ENCODE measurements around the gene SERPINB4. TPM values are rescaled to one million over a fixed set of nuclear protein-coding genes. Genes with fewer than 3 reads are reported as not detected.
"Not testable (repeated sequence)": the region's sequence is repeated elsewhere in the genome, so short reads cannot be mapped to it uniquely, and the experiment has no call there.

Gene SERPINB4
- polyA plus RNA-seq (2013, experiment 1 of 2), result not detected
- not detected for polyA plus RNA-seq (2013, experiment 2 of 2)

DNA sequence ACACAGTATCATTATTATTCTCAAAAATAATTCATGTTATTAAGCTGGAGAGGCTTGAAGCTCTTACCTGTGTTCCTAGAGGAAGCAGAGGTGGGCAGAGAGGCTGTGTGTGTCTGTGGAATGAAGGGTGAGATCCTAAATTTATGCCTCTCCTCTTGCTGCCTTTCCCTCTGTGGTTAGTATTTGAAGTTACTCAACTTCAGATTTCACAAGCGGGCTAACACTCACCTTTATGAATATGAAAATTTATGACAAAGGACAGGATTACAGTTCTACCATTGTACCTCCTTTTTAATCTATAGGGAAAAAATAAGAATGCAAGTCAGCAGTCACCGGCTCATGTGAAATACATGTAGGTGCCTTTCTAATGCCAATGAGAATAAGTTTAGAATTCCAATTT, at the start of gene SERPINB4:
Gene SERPINB4, minus strand, starts transcription at position 115 of the 400 bp plus-strand sequence. CDS start 679 bp downstream, outside the sequence.
- H3K4me3 ChIP-seq (ENCODE audit: extremely low read depth, insufficient read depth, low read length, poor library complexity, severe bottlenecking); H3K9me3 ChIP-seq (ENCODE audit: control insufficient read depth, low read length); H3K27ac ChIP-seq (ENCODE audit: low read depth, low read length, severe bottlenecking); H3K36me3 ChIP-seq (ENCODE audit: control insufficient read depth, insufficient read depth, low read length); H3K4me1 ChIP-seq (ENCODE audit: control insufficient read depth, insufficient read depth, low read length, poor library complexity, severe bottlenecking): not testable (repeated sequence)
- no CpG with 5 or more reads among the region's 2 CpGs for WGBS, 2 experiments (ENCODE audit: insufficient coverage in 2 of 2)

DNA sequence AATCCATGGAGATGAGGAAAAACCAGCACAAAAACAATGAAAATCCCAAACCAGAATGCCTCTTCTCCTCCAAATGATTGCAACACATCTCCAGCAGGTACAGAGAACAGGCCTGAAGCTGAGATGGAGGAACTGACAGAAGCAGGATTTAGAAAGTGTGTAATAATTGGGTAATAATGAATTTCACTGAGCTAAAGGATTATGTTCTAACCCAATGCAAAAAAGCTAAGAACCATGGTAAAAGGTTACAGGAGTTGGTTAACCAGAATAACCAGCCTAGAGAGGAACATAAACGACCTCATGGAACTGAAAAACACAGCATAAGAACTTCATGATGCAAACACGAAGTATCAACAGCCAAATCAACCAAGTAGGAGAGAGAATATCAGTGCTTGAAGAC, 45.0 kb upstream of the SERPINB4 start:
- no peak overlapping the region for H3K4me3 ChIP-seq (ENCODE audit: extremely low read depth, insufficient read depth, low read length, poor library complexity, severe bottlenecking)
- H3K9me3 ChIP-seq (ENCODE audit: control insufficient read depth, low read length), result peaks cover 4% of the 10 kb centered on the region
- H3K4me1 ChIP-seq (ENCODE audit: control insufficient read depth, insufficient read depth, low read length, poor library complexity, severe bottlenecking), result no peaks in the 10 kb centered on the region
- no peaks in the 10 kb centered on the region for H3K36me3 ChIP-seq (ENCODE audit: control insufficient read depth, insufficient read depth, low read length)
- H3K27ac ChIP-seq (ENCODE audit: low read depth, low read length, severe bottlenecking), result no peak overlapping the region
- 60% methylated on average over 1 of the region's 2 CpGs; no CpG with 5 or more reads in 1 of the 2 experiments for WGBS, 2 experiments (ENCODE audit: insufficient coverage in 2 of 2)

DNA sequence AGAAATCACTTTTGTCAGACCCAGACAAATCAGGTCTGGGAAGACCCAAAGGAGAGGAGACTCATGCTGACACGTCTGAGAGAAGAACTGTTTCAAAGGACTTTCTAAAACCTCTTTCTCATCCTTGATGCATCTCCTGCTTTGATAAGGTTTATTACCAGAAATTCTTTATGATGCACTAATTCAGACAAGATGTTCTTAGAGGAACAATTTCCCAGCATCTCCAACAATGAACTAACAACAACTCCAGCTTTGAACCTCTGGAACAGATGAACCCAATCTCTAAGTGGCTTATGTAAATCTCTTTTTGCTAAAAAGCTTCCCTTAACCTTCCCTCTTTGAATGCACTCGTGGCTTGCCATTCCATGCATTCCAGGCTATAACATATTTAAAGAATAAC, 42.8 kb upstream of the SERPINB4 start:
- Histone ChIP-seq H3K4me3 (ENCODE audit: extremely low read depth, insufficient read depth, low read length, poor library complexity, severe bottlenecking) (no peak overlapping the region), H3K27ac (ENCODE audit: low read depth, low read length, severe bottlenecking) (no peak overlapping the region), H3K4me1 (ENCODE audit: control insufficient read depth, insufficient read depth, low read length, poor library complexity, severe bottlenecking) (peaks cover 11% of the 10 kb centered on the region), H3K9me3 (ENCODE audit: control insufficient read depth, low read length) (peaks cover 4% of the 10 kb centered on the region), H3K36me3 (ENCODE audit: control insufficient read depth, insufficient read depth, low read length) (no peaks in the 10 kb centered on the region)
- WGBS, 2 experiments (ENCODE audit: insufficient coverage in 2 of 2), result no CpG with 5 or more reads among the region's 2 CpGs

DNA sequence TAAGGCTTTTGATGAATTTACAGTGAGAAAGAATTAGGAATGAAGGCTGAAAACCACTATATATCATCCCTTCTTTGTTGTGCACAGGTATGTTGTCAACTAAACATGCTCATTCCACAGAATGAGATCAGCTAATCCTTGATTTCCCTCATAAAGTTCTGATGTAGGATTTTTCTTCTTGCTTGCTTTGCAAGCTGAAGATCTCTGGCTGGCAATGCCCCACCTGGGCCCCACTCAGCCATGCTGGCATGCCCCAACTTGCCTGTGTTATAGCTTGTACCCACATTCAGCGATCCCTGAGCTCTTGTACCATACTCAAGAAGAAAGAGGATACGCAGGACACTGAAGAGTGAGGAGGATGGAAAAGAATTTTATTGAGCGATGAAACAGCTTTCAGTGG, 40.7 kb upstream of the SERPINB4 start:
- WGBS, 2 experiments (ENCODE audit: insufficient coverage in 2 of 2), result 86 to 100% methylated on average over 1 to 2 of the region's 3 CpGs
- Histone ChIP-seq H3K36me3 (ENCODE audit: control insufficient read depth, insufficient read depth, low read length) (no peaks in the 10 kb centered on the region), H3K4me1 (ENCODE audit: control insufficient read depth, insufficient read depth, low read length, poor library complexity, severe bottlenecking) (peaks cover 11% of the 10 kb centered on the region), H3K27ac (ENCODE audit: low read depth, low read length, severe bottlenecking) (no peak overlapping the region), H3K4me3 (ENCODE audit: extremely low read depth, insufficient read depth, low read length, poor library complexity, severe bottlenecking) (no peak overlapping the region), H3K9me3 (ENCODE audit: control insufficient read depth, low read length) (no peaks in the 10 kb centered on the region)

DNA sequence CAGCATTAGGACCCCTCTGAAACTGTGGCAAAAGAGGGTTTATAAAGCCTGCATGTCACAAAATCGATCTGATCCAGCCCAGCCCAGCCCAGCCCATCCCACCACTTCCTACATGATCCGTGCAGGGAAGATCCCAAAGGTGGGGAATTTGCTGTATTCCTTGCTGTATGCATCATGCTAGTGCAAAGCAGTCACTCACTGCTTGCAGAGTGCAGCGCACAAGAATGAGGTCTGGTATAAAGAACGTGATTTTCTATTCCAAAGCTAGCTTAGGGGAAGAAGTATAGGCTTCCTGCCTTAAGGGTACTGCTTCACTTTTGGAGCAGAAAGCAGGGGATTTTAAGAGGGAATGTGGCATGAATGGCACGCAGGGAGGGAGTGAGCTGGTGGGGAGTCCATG, 39.8 kb upstream of the SERPINB4 start:
- H3K36me3 ChIP-seq (ENCODE audit: control insufficient read depth, insufficient read depth, low read length), result no peaks in the 10 kb centered on the region

DNA sequence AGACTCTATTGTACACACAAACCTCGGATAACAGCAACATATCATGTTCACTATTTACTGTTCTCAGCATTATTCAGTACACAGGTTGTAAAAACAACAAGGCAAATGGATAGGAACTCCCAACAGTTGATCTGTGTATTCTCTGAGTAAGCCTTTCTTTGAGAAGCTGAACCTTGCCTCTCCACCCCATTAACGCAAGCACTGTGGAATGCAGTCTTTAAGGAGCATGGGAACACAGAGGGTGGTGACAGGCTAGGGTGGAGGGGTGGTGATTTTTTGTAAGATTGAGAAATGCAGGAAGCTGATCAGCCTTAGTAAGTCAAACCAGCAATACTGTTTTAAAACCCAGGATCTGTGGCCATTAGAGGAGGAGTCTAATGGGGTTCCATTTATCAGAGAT, 39.1 kb upstream of the SERPINB4 start:
- Histone ChIP-seq H3K27ac (ENCODE audit: low read depth, low read length, severe bottlenecking) (peak overlapping the region; percentile 87), H3K9me3 (ENCODE audit: control insufficient read depth, low read length) (no peaks in the 10 kb centered on the region), H3K4me3 (ENCODE audit: extremely low read depth, insufficient read depth, low read length, poor library complexity, severe bottlenecking) (no peak overlapping the region), H3K4me1 (ENCODE audit: control insufficient read depth, insufficient read depth, low read length, poor library complexity, severe bottlenecking) (peaks cover 11% of the 10 kb centered on the region), H3K36me3 (ENCODE audit: control insufficient read depth, insufficient read depth, low read length) (no peaks in the 10 kb centered on the region)
- WGBS, 2 experiments (ENCODE audit: insufficient coverage in 2 of 2), result 38 to 67% methylated on average over 1 to 2 of the region's 2 CpGs

More for the DNA sequence above, 39.8 kb upstream of the SERPINB4 start:
- Histone ChIP-seq H3K9me3 (ENCODE audit: control insufficient read depth, low read length) (no peaks in the 10 kb centered on the region), H3K4me3 (ENCODE audit: extremely low read depth, insufficient read depth, low read length, poor library complexity, severe bottlenecking) (no peak overlapping the region), H3K4me1 (ENCODE audit: control insufficient read depth, insufficient read depth, low read length, poor library complexity, severe bottlenecking) (peaks cover 11% of the 10 kb centered on the region), H3K27ac (ENCODE audit: low read depth, low read length, severe bottlenecking) (no peak overlapping the region)
- 83 to 86% methylated on average over 3 of the region's 5 CpGs for WGBS, 2 experiments (ENCODE audit: insufficient coverage in 2 of 2)

DNA sequence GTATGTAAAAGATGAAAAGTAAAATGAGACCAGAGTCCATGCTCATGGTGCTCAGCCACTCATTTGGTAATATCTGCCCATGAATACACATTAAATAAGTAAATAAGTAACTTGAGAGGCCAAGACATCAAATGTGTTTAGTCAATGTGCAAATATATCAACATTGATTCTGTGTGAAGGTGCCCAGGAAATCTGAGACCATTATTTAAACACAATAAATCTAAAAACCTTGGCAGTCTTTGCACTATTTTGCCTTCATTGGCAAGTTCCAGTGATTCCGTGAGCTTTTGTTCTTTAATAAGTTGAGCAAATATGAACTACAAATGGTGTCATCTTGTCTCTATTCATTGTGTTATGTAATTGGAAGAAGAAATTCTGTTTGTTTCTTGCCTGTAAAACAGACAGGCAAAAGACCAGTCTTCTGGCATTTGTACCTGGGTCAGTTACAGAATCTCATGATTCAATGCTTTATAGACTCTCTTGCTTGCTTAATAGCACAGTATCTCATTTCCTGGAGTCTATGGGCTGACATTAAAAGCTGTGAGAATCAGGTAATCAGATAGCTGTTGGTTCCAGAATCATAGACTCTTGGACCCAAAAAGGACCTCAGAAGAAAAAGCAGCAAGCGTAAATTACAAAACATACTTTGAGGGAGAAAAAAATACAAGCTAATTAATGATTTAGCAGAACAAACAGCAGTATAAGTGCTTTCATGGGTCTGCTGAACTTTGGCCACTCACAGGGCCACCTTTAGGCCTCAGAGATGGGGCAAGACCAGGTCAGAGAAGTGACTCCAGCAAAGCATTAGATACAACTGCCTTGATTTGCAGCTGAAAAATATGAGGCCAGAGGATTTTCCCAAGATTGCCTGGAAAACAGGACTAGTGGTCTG, 37.6 kb upstream of the SERPINB4 start:
- Histone ChIP-seq H3K27ac (ENCODE audit: low read depth, low read length, severe bottlenecking) (no peak overlapping the region), H3K36me3 (ENCODE audit: control insufficient read depth, insufficient read depth, low read length) (no peaks in the 10 kb centered on the region), H3K4me1 (ENCODE audit: control insufficient read depth, insufficient read depth, low read length, poor library complexity, severe bottlenecking) (peaks cover 11% of the 10 kb centered on the region), H3K9me3 (ENCODE audit: control insufficient read depth, low read length) (no peaks in the 10 kb centered on the region), H3K4me3 (ENCODE audit: extremely low read depth, insufficient read depth, low read length, poor library complexity, severe bottlenecking) (no peak overlapping the region)
- no CpG with 5 or more reads among the region's 2 CpGs for WGBS, 2 experiments (ENCODE audit: insufficient coverage in 2 of 2)

DNA sequence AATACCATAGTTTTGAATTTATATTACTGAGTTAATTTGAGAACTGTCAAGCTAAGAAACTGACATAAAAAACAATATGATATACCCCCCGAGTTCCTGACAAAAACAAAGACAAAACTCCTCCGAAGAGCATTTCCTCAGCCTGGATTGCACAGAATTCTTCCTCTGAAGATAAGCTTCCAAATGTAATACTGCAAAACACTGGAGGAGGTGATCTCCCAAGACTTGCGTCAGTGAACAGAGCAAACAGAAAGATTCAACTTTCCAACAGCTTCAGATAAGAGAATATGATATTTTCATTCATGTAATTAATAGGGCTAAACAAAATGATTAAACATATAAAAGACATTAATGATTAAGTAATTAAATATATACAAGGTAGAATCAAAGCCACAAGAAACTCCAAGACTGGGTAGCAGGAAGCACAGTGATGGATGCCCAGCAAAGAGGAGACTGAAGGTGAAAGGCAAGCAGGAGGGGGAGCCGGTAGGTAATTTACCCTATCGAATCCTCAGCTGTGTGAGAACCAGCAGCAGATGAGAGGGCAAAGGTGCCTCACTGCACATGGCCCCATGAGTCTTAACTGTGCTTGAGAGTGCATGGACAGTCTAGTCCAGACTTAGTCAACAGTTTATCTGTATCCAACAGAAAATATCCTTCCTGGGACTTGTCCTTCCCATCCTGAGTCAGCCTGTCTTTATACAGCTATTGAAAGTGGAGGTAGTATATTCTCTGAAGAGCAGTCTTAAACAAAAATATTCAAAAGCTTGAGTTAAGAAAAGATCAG, 36.0 kb upstream of the SERPINB4 start:
- Histone ChIP-seq H3K9me3 (ENCODE audit: control insufficient read depth, low read length) (no peaks in the 10 kb centered on the region), H3K4me1 (ENCODE audit: control insufficient read depth, insufficient read depth, low read length, poor library complexity, severe bottlenecking) (peaks cover 11% of the 10 kb centered on the region), H3K4me3 (ENCODE audit: extremely low read depth, insufficient read depth, low read length, poor library complexity, severe bottlenecking) (no peak overlapping the region), H3K36me3 (ENCODE audit: control insufficient read depth, insufficient read depth, low read length) (no peaks in the 10 kb centered on the region), H3K27ac (ENCODE audit: low read depth, low read length, severe bottlenecking) (no peak overlapping the region)
- 92 to 96% methylated on average over 2 to 3 of the region's 5 CpGs for WGBS, 2 experiments (ENCODE audit: insufficient coverage in 2 of 2)

DNA sequence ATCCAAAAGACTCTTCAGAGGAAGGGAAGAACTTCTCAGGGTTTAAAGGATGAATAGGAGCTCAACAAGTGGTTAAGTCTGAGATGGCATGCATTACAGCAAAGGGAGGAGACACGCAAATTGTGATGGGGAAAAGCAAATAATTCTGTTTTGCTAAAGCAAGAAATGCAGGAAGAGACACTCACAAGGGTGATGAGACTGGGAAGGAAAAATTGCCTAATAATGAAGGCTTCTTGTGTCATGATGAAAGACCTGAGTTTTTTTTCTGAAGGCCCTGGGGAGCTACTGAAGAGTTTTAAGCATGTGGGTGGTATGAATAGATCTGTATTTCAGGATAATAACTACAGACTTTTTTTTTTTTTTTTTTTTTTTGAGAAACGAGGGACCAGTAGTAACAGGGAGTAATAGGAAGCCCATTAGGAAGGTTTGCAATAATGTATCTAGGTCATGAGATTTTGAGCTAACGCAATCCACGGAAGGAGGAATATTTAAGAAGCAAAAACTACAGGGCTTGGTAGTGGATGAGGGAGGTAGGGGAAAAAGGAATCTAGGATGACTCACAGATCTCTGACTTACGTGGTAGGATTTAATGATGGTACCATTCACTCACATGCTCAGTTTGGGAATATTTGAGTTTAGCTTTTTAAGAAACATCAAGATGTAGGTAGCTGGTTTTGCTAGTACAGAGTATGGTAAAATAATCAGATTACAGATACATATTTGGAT, 33.6 kb upstream of the SERPINB4 start:
- Histone ChIP-seq H3K4me1 (ENCODE audit: control insufficient read depth, insufficient read depth, low read length, poor library complexity, severe bottlenecking) (no peaks in the 10 kb centered on the region), H3K27ac (ENCODE audit: low read depth, low read length, severe bottlenecking) (no peak overlapping the region), H3K9me3 (ENCODE audit: control insufficient read depth, low read length) (no peaks in the 10 kb centered on the region), H3K36me3 (ENCODE audit: control insufficient read depth, insufficient read depth, low read length) (no peaks in the 10 kb centered on the region), H3K4me3 (ENCODE audit: extremely low read depth, insufficient read depth, low read length, poor library complexity, severe bottlenecking) (no peak overlapping the region)
- 75 to 86% methylated on average over 4 to 5 of the region's 5 CpGs for WGBS, 2 experiments (ENCODE audit: insufficient coverage in 2 of 2)

DNA sequence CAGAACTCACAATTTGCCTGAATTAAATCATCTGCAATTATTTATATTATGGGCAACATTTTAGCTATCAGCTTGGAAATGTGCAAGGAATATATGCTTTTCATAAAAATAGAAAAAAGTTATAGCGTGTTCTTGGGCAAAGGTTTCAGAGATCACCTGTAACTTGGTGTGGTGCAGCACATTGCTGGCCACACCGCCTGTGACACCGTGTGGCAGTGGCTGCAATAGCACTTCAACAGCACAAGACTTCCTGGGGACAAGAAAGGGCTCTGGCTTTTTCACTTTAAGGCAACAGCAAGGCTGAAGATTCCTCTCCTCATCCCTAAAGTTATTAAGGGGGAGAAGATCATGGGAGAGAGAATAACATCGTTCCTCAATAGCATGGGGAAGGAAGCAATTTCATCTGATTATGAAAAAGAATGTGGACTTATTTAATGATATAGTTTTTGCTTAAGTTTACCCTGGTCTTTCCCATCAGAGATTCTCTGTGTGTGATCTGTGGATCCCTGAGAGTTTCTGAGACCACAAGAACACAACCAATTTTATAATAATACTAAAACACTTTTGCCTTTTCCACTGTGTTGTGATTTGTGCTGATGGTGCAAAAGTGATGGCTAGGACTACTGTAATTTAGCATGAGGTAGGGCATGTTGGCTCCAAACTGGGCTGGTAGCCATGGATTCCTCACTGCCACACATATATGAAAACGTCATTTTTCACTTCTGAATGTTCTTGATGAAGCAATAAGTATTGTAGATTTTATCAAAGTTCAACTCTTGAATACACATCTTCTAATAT, 32.7 kb upstream of the SERPINB4 start:
- Histone ChIP-seq H3K4me3 (ENCODE audit: extremely low read depth, insufficient read depth, low read length, poor library complexity, severe bottlenecking) (no peak overlapping the region), H3K4me1 (ENCODE audit: control insufficient read depth, insufficient read depth, low read length, poor library complexity, severe bottlenecking) (no peaks in the 10 kb centered on the region), H3K9me3 (ENCODE audit: control insufficient read depth, low read length) (peaks cover 2% of the 10 kb centered on the region), H3K36me3 (ENCODE audit: control insufficient read depth, insufficient read depth, low read length) (no peaks in the 10 kb centered on the region), H3K27ac (ENCODE audit: low read depth, low read length, severe bottlenecking) (no peak overlapping the region)
- WGBS, 2 experiments (ENCODE audit: insufficient coverage in 2 of 2), result 13 to 17% methylated on average over 3 of the region's 5 CpGs

Data from mesodermal cell (in vitro differentiated cells).